ENCODE results near the gene GPHN.
"Not testable (repeated sequence)": the region's sequence is repeated elsewhere in the genome, so short reads cannot be mapped to it uniquely, and the experiment has no call there.

GPHN gene

GRCh38 chr14:67059596-67059995 is 551.6 kb downstream of the GPHN start:
- DNase-seq (ENCODE audit: low spot score), result no peak

GRCh38 chr14:67060546-67060945 is 552.6 kb downstream of the GPHN start:
- DNase-seq (ENCODE audit: low spot score), result no peak

GRCh38 chr14:67067070-67067814 is 559.3 kb downstream of the GPHN start:
- not testable (repeated sequence) for DNase-seq (ENCODE audit: low spot score)

GRCh38 chr14:67068251-67068650 is 560.3 kb downstream of the GPHN start:
- no peak for DNase-seq (ENCODE audit: low spot score)

- no peak for DNase-seq (ENCODE audit: low spot score)
These were observed 563.6 kb downstream of the GPHN start for GRCh38 chr14:67071506-67071905.

- no peak for DNase-seq (ENCODE audit: low spot score)
These were observed 570.0 kb downstream of the GPHN start for GRCh38 chr14:67077921-67078320.

- DNase-seq (ENCODE audit: low spot score), result no peak
These were observed 571.9 kb downstream of the GPHN start for GRCh38 chr14:67079846-67080245.

GRCh38 chr14:67108230-67108629 is 600.3 kb downstream of the GPHN start:
- no peak for DNase-seq (ENCODE audit: low spot score)

- no peak for DNase-seq (ENCODE audit: low spot score)
These were observed 603.1 kb downstream of the GPHN start for GRCh38 chr14:67111022-67111421.

GRCh38 chr14:67112344-67112743 is 604.4 kb downstream of the GPHN start:
- no peak for DNase-seq (ENCODE audit: low spot score)

- DNase-seq (ENCODE audit: low spot score), result no peak
These were observed 619.2 kb downstream of the GPHN start for GRCh38 chr14:67127174-67127573.

GRCh38 chr14:67129768-67130167 is 621.8 kb downstream of the GPHN start:
- DNase-seq (ENCODE audit: low spot score), result no peak

GRCh38 chr14:67131691-67132090 is 623.7 kb downstream of the GPHN start:
- DNase-seq (ENCODE audit: low spot score), result peak; percentile 31

- no peak for DNase-seq (ENCODE audit: low spot score)
These were observed 625.2 kb downstream of the GPHN start for GRCh38 chr14:67133144-67133543.

- no peak for DNase-seq (ENCODE audit: low spot score)
These were observed 625.9 kb downstream of the GPHN start for GRCh38 chr14:67133595-67134441.

GRCh38 chr14:67137744-67138371 is 629.9 kb downstream of the GPHN start:
- DNase-seq (ENCODE audit: low spot score), result peak; percentile 17

- no peak for DNase-seq (ENCODE audit: low spot score)
These were observed 632.6 kb downstream of the GPHN start for GRCh38 chr14:67140556-67140955.

GRCh38 chr14:67141146-67141900 is 633.4 kb downstream of the GPHN start:
- no peak for DNase-seq (ENCODE audit: low spot score)

- DNase-seq (ENCODE audit: low spot score), result no peak
These were observed 643.2 kb downstream of the GPHN start for GRCh38 chr14:67151082-67151666.

GRCh38 chr14:67158566-67158965 is 650.6 kb downstream of the GPHN start:
- no peak for DNase-seq (ENCODE audit: low spot score)

GRCh38 chr14:67162385-67162784 is 654.4 kb downstream of the GPHN start:
- DNase-seq (ENCODE audit: low spot score), result no peak

- DNase-seq (ENCODE audit: low spot score), result peak; percentile 54
These were observed 658.5 kb downstream of the GPHN start for GRCh38 chr14:67166450-67166853.

Data from kidney tubule cell (primary cell).